ENCODE data around the gene MATN3. TPM values are rescaled to one million over a fixed set of nuclear protein-coding genes. Genes with fewer than 3 reads are reported as not detected.

The MATN3 gene
- total and polyA plus RNA-seq, 9 of the 15 experiments (the other 6 are each of a cell fraction or from before 2014, with no cell fraction given) = not detected

GRCh38 chr2:20021405-20022009 is 9.0 kb upstream of the MATN3 start:
- no peak for ATAC-seq
- intact Hi-C loops (cut with micrococcal nuclease) = no loop called here
- no TSS peak for BruUV-seq (replicated peaks)
- Histone ChIP-seq H3K4me2 (ENCODE audit: insufficient read depth, low read length) (no peak overlapping the region), H3K27ac (ENCODE audit: extremely low read depth, low read depth, low read length) (no peak overlapping the region), H3K9me1 (ENCODE audit: control insufficient read depth, insufficient read depth, low read length) (no peaks in the 10 kb centered on the region), H3K79me2 (ENCODE audit: control insufficient read depth, insufficient read depth, low read length) (no peaks in the 10 kb centered on the region), H3K36me3 (ENCODE audit: control insufficient read depth, insufficient read depth, low read length) (no peaks in the 10 kb centered on the region), H3K27me3 (ENCODE audit: control insufficient read depth in 2 of 2, insufficient read depth in 2 of 2, low read length in 2 of 2) (no peaks in the 10 kb centered on the region), H4K20me1 (replicated peaks; ENCODE audit: control insufficient read depth, insufficient read depth, low read length) (no peaks in the 10 kb centered on the region), H2AFZ (ENCODE audit: low read depth, low read length) (no peak overlapping the region), H3K4me3 (no peak overlapping the region), H3K9ac (ENCODE audit: insufficient read depth in 1 of 2, low read depth in 2 of 2, low read length in 2 of 2) (no peak overlapping the region), H3K4me1 (replicated peaks in 1 of 2; ENCODE audit: control insufficient read depth in 2 of 2, insufficient read depth in 2 of 2, low read length in 2 of 2) (no peaks in the 10 kb centered on the region; a peak in 1 of 5 replicates), H3K9me3 (replicated peaks; ENCODE audit: control insufficient read depth, insufficient read depth, low read depth, low read length) (no peaks in the 10 kb centered on the region; the same call in 1 of the 2 replicates)
- FAIRE-seq = no peak
- TF ChIP-seq EP400 (IDR thresholded peaks at IDR 0.05) = no peak
- TF ChIP-seq, protein P1, sequence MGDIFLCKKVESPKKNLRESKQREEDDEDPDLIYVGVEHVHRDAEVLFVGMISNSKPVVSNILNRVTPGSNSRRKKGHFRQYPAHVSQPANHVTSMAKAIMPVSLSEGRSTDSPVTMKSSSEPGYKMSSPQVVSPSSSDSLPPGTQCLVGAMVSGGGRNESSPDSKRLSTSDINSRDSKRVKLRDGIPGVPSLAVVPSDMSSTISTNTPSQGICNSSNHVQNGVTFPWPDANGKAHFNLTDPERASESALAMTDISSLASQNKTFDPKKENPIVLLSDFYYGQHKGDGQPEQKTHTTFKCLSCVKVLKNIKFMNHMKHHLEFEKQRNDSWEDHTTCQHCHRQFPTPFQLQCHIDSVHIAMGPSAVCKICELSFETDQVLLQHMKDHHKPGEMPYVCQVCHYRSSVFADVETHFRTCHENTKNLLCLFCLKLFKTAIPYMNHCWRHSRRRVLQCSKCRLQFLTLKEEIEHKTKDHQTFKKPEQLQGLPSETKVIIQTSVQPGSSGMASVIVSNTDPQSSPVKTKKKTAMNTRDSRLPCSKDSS (IDR thresholded peaks at IDR 0.05; ENCODE audit: low read depth, partially characterized antibody) = peak; percentile 38
- TF ChIP-seq ILK (tag; IDR thresholded peaks at IDR 0.05; ENCODE audit: borderline replicate concordance, low read depth) = no peak
- peak; percentile 37; the same call in 1 of the 2 replicates for TF ChIP-seq CEBPB (tag; IDR thresholded peaks at IDR 0.05)
- TF ChIP-seq ZFP36 (IDR thresholded peaks at IDR 0.05; ENCODE audit: low read depth, low read length, partially characterized antibody) = peak; percentile 52
- TF ChIP-seq TRIM28 (IDR thresholded peaks at IDR 0.05) = peak; percentile 42; the same call in 1 of the 2 replicates
- TF ChIP-seq, protein P2, sequence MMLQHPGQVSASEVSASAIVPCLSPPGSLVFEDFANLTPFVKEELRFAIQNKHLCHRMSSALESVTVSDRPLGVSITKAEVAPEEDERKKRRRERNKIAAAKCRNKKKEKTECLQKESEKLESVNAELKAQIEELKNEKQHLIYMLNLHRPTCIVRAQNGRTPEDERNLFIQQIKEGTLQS (IDR thresholded peaks at IDR 0.05) = peak; percentile 66
- TF ChIP-seq, protein P2 (CRISPR knock-in tag; conservative IDR thresholded peaks at IDR 0.05) = no peak
- TF ChIP-seq CEBPG (CRISPR knock-in tag; IDR thresholded peaks at IDR 0.05) = no peak
- peak; percentile 38 to 74; a peak in 3 of 4 replicates for TF ChIP-seq CEBPG (tag; conservative IDR thresholded peaks at IDR 0.05 in 1 of 2, IDR thresholded peaks at IDR 0.05 in 1 of 2)
- CTCF ChIA-PET (ENCODE audit: low intra/inter-chr PET ratio) = no interaction called here
- WGBS (ENCODE audit: insufficient coverage, low coverage, missing lambda C conversion rate) = 2% methylated on average over 3 of the region's 3 CpGs
- POLR2A ChIA-PET = interaction anchor here (0.6 to 1.3 kb wide), 2 partner anchors 13 to 31 kb away, joined by 3 read pairs; no protein-coding TSS in a partner anchor
- in situ Hi-C loops (cut with MboI) = no loop called here
- DNase-seq (ENCODE audit: extremely low read depth in 1 of 4, low spot score in 3 of 4) = no peak

Data from K562 (cell line).